ENCODE data around the gene PDE6H.

PDE6H gene

GRCh38 chr12:14974633-14975032 lies 1.8 kb downstream of the PDE6H start:
- DNase-seq: no peak

- no peak for DNase-seq
Measured at GRCh38 chr12:14975457-14975856, 2.6 kb downstream of the PDE6H start.

GRCh38 chr12:14976658-14977057 lies 3.8 kb downstream of the PDE6H start:
- no peak for DNase-seq

- no peak for DNase-seq
Measured at GRCh38 chr12:14979468-14979867, 6.6 kb downstream of the PDE6H start.

- no peak for DNase-seq
Measured at GRCh38 chr12:14981049-14981448, 8.2 kb downstream of the PDE6H start.

- no peak for DNase-seq
Measured at GRCh38 chr12:14982562-14982961, 9.7 kb downstream of the PDE6H start.

- DNase-seq: no peak
Measured at GRCh38 chr12:14982991-14983390, 10.1 kb downstream of the PDE6H start.

GRCh38 chr12:14984036-14984435 lies 11.2 kb downstream of the PDE6H start:
- no peak for DNase-seq

GRCh38 chr12:14984766-14985285 lies 12.0 kb downstream of the PDE6H start:
- no peak for DNase-seq

- no peak for DNase-seq
Measured at GRCh38 chr12:14986449-14986848, 13.6 kb downstream of the PDE6H start.

- DNase-seq: no peak
Measured at GRCh38 chr12:14988035-14988434, 15.2 kb downstream of the PDE6H start.

GRCh38 chr12:14989790-14990189 lies 16.9 kb downstream of the PDE6H start:
- no peak for DNase-seq

- no peak for DNase-seq
Measured at GRCh38 chr12:14991069-14991468, 18.2 kb downstream of the PDE6H start.

- no peak for DNase-seq
Measured at GRCh38 chr12:14992673-14993072, 19.8 kb downstream of the PDE6H start.

GRCh38 chr12:14993117-14993516 lies 20.3 kb downstream of the PDE6H start:
- no peak for DNase-seq

GRCh38 chr12:14993537-14994266 lies 20.9 kb downstream of the PDE6H start:
- DNase-seq: no peak

GRCh38 chr12:14994610-14995009 lies 21.8 kb downstream of the PDE6H start:
- DNase-seq: no peak

- no peak for DNase-seq
Measured at GRCh38 chr12:14995583-14996425, 23.0 kb downstream of the PDE6H start.

- DNase-seq: no peak
Measured at GRCh38 chr12:14997998-14998397, 25.2 kb downstream of the PDE6H start.

GRCh38 chr12:14999021-14999694 lies 26.3 kb downstream of the PDE6H start:
- DNase-seq: no peak

- DNase-seq: no peak
Measured at GRCh38 chr12:14999695-15000365, 27.0 kb downstream of the PDE6H start.
